Inferior parietal cortex (tissue), 1 donor: Measurements from ENCODE around the gene SLC7A10.
A peak's percentile ranks its signal among the peaks of the same experiment; 100 is the strongest.
"Not testable (repeated sequence)": the region's sequence is repeated elsewhere in the genome, so short reads cannot be mapped to it uniquely, and the experiment has no call there.

ENCODE experiments used
- DNase-seq: peaks from one replicate; pipeline ENCODE4 v3.0.0-alpha.2; 2016; ENCODE audit errors: extremely low spot score

SLC7A10 gene

GRCh38 chr19:33238481-33239149 lies 13.0 kb upstream of the SLC7A10 start:
- no peak for DNase-seq

GRCh38 chr19:33236696-33237390 lies 11.2 kb upstream of the SLC7A10 start:
- no peak for DNase-seq

DNA sequence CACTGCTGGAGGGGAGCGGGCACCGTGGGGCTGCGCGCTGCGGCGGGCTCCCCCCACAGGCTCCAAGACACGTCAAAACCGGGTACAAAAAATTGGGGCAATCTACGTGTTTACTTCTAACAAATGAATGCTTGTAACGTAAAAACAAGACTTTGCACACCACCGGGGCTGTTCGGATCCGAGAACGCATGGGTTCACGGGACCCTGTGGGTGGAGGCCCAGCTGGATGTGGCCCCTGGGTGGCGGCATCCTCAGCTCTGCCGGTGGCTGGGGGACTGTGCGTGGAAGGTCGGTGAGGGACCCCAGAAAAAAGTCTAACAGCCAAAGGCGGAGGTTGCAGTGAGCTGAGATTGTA lies 10.3 kb upstream of the SLC7A10 start:
- DNase-seq = no peak

DNA sequence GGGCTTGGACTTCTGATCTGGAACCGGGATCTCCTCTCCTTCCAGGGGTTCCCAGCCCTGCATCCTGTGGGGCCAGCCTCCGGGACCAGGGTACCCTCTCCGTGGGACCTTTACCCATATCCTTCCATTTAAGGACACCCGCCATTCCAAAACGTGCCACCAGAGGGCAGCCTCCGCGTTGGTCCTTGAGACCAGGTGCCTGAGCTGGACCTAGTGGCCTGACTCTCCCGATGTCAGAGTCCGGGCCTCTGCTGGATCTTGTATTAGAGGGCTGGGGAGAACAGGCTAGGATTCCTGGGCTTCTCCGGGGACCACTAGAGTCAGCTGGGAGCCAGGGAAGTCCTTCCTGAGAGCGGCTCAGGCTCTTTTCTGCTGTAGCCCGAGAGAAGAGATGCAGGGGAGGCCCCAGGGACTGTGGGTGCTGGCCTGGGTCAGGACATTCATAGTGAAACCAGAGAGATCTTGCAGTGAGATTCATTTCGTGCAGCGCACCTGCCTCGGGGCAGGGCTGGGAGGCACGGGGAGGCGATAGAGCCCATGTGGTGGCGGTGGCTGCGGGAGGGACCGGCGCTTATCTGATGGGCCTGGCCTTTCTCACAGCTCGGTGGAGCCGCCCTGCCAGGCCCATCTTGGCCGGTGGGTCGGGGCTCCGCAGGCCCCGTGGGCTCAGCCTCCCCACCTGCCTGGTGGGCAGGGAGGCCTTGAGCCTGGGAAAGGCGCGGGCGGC lies 9.8 kb upstream of the SLC7A10 start:
- DNase-seq = peak; percentile 87

DNA sequence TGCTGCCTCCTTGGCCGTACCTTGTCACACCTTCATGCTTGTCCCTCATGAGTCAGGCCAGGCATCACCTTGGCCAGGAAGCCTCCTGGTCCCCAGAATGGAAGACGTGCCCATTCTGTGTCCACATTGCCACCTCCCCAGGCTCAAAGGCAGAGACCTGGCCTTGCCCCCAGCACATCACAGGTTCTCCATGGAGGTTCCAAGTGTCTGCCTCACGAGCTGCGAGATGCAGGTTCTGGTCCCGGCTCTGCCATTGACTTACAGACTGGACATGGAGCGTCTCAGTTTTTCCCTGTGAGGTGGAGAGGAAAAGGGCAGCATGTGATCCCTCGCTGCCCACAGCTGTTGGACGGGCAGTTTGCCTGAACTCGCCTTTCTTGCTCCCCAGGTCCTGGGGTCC lies 9.1 kb upstream of the SLC7A10 start:
- DNase-seq = no peak

GRCh38 chr19:33234092-33234491 lies 8.4 kb upstream of the SLC7A10 start:
- no peak for DNase-seq

DNA sequence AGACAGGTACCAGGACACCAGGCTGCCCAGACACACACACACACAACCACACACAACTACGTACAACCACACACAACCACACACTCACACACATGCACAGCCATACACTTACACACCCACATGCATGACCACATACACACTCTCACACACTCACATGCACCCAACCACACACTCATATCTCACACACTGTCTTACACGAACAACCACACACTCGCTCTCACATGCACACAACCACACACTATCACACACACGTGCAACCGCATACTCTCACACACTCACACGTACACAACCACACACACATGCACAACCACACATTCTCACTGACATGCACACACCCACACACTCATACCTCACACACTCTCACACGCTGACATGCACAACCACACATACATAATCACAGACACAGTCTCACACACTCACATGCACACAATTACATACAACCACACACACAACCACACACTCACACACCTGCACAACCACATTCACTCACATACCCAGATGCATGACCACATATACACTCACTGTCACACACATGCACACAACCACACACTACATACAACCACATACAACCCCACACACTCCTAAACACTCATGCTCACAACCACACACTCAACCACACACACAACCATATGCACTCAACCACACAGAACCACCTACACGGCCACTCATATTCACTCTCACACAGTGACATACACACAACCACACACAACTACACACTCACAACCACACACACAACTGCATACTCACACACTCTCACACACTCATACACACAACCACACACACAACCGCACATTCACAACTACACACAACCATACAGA lies 7.6 kb upstream of the SLC7A10 start:
- DNase-seq = no peak

DNA sequence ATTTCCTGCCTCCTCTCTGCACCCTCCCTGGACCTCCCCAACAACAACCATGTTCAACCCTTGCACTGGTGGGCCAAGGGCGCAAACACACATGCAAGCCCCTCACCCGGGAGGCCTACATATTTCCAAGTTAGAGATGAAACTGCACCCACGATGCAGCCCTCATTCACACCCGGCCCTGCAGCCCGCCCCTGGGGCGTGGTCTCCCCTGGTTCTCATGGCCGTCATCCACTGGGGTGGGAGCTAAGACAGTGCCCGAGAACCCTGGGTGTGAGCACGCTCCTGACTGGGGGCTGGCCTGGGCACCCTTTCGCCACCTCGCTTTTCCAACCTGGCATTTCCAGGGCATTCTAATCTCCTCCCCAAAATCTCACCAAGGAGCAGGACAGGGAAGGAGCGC lies 7.0 kb upstream of the SLC7A10 start:
- DNase-seq = no peak

DNA sequence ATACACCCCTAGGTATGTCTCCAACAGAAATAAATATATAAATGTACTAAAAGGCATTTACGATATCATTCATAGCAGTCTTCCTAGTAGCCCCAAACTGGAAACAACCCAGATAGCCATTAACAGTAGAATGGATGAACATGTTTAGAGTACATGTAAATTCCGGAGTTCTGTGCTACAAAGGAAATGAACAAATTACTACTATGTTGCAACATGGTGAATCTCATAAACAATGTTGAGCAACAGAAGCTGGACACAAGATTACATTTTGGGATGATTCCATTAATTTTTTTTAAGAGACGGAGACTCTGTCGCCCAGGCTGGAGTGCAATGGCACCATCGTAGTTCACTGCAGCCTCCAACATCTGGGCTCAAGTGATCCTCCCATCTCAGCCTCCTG lies 5.9 kb upstream of the SLC7A10 start:
- DNase-seq = no peak

- no peak for DNase-seq
Observed at GRCh38 chr19:33229962-33230361, 4.3 kb upstream of the SLC7A10 start.

GRCh38 chr19:33227870-33228599 lies 2.4 kb upstream of the SLC7A10 start:
- DNase-seq = no peak

DNA sequence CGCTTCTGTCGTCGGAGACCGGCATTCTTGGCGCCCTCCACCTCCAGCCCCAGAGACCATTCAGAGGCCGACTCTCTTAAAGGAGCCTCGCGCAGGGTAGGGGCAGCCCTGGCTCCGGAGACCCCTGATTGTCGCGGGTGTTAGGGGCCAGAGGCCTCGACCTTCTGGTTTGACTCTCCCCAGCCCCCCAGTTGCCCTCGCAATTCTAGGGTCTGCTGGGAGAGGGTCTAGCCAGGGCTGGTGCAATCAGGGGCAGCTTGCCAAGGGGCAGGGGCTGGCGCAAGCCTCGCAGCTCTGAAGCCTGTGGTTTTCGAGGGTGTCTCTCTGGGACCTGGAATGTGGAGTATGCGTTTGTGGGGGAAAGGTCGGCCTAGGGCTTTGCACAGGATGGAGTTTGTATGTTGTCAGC lies 1.6 kb upstream of the SLC7A10 start:
- no peak for DNase-seq

DNA sequence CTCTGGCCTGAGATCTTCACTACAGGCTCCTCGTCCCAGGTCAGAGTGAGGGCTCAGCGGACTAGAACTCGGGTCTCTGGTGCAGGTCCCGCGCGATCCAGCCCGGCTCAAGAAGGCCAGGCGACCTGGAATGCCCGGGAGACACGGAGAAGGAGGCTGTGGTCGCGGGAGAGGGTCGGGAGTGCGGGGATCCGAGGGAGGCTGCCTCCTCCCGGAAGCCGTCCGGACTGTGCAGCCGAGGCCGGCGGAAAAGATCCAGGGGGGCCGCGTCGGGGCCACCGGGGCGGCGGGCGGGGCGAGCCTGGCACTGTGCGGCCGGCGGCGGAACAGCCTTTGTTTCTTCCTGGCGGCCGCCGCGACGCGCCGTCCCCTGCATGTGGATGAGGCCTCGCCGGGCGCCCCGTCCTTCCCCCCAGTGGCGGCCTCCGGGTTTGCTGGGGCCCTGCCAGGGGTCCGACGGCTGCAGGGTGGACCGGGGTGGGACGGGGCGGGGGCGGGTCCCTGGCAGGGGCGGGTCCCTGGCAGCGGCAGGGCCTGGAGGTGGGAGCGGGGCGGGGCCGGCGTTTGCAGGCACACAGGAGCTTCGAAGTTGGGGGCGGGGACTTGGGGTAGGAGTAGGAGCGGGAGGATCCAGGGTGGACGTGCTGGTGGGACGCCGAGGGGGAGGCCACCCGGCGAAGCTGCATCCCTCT lies 1.0 kb upstream of the SLC7A10 start:
- DNase-seq = no peak

DNA sequence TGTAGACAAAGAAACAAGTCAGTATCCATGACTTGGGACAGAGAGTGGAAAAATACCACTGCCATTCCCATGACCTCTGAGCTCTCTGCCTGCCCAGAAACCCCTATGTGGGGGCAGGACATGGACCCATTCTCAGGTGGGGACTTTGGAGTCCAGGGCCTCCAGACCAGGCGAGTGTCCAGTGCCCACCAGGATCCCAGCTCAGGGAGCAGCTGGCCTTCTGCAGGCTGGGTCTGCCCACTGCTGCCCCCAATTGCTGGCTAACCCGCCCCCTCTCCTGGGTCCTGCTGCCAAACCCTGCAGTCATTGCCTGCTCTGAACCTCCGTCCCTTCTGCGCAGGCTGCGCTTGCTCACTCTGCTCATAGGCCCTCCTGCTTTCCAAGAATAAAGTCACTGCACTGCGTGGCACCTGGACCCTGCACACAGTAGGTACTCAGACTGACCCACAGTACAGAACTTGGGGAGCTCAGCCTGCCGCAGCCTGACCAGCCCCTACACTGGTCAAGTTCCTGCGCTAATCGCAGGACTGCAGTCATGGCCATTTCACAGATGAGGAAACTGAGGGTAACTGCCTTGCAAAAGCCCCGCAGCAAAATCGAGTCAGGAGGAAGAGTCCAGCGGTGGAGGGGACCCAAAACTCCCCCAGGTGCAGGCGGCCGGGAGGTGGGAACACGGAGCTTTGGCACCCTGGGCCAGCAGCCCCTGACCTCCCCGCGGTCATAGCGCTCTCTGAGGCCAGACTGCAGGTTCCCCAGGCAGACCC lies 774 bp downstream of the SLC7A10 start:
- no peak for DNase-seq

DNA sequence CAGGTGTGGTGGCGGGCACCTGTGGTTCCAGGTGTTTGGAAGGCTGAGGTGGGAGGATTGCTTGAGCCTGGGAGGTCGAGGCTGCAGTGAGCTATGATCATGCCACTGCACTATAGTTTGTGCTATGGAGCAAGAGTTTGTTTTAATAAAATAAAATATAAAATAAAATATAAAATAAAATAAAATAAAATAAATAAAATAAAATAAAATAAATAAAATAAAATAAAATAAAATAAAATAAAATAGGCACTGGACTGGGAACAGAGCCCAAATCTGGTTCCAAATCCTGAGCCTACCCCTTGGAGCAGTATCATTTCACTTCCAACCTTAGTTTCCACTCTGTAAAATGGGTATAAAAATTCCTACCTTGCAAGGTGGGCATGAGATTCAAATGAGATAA lies 3.4 kb downstream of the SLC7A10 start:
- not testable (repeated sequence) for DNase-seq

DNA sequence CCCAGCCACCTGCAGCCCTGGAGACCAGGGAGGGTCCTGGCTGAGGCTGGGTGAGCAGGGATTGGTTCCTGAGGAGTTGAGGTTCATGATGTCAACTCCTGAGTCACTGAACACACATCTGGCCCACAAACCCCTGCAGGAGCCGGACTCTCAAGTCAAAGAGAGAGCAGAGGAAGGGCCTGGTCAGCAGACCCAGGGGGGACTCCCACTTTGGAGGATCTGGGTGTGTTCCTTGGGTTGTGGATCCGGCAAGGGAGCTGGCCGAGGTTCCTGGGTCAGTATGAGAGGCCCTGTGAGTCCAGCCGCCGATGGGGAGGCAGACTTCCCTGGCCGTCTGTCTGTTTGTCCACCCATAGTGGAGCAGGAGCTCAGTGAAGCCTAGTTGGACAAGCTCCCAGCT lies 4.0 kb downstream of the SLC7A10 start:
- DNase-seq = no peak

GRCh38 chr19:33220735-33221134 lies 4.9 kb downstream of the SLC7A10 start:
- DNase-seq = no peak

DNA sequence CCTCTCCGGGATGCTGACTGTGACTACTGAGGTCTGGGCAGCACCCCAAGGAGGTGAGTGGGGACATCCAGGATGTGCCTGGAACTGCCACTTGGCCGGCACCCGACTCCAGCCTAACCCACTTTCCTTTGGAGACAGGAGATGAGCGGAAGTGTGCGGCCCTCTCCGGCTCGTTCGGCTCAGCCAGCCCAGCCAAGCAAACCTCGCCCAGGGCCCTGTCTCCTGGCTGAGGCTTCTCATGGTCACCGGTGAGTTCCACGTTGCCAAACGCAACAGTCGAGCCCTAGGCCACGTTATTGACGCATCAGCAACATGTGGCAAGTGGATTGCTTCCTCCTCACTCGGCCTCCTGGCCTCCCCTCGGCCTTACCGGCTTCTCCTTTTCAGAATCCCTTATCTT lies 5.5 kb downstream of the SLC7A10 start:
- no peak for DNase-seq

DNA sequence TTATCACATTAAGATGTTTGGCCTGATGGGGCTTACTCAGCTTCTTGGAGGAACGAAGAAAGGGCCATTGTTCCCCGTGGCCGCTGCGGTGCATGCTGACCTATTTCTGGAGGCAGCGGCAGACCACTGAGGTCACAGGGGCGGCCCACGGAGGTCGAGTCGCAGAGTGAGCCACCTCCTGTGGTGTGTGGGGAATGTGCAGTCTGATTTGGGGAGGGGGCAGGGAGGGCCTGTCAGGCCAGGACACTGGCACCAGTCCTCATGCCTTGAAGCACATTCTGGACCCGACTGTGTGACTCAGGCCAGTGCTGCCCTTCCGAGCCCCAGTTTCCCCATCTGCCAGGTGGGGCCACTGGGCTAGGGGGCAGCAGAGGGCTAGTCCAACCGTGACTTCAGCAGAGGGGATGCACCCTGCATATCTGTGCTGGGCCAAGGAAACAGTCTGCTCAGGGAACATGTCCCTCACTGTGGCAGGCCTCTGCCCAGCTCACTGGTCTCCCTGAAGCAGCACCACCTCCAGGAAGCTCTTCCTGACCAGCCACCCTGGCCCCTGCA lies 6.3 kb downstream of the SLC7A10 start:
- no peak for DNase-seq

GRCh38 chr19:33217881-33218280 lies 7.8 kb downstream of the SLC7A10 start:
- no peak for DNase-seq
